Measurements from ENCODE around the gene SKAP1.
"Not testable (repeated sequence)": the region's sequence is repeated elsewhere in the genome, so short reads cannot be mapped to it uniquely, and the experiment has no call there.

SKAP1 gene

DNA sequence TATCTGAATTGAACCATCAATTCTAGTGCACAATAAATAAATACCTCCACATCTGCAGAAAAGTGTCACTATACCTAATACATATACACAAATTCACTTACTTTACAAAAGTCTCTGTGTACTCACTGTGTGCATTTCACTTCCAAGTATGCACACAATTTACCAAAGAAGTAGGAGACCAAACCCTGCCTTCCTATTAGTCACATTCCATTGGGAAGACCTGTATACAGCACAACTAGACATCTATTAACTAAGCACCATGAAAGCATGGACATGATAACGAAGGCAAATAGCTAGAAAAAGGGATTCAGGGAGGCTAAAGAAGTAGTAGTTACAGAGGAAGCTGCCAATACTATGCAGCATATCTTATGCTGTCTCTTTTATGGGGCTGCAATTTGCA, 183.0 kb downstream of the SKAP1 start:
- H3K4me3 ChIP-seq (replicated peaks; ENCODE audit: low read depth, low read length) = no peak overlapping the region
- TF ChIP-seq, protein P1, sequence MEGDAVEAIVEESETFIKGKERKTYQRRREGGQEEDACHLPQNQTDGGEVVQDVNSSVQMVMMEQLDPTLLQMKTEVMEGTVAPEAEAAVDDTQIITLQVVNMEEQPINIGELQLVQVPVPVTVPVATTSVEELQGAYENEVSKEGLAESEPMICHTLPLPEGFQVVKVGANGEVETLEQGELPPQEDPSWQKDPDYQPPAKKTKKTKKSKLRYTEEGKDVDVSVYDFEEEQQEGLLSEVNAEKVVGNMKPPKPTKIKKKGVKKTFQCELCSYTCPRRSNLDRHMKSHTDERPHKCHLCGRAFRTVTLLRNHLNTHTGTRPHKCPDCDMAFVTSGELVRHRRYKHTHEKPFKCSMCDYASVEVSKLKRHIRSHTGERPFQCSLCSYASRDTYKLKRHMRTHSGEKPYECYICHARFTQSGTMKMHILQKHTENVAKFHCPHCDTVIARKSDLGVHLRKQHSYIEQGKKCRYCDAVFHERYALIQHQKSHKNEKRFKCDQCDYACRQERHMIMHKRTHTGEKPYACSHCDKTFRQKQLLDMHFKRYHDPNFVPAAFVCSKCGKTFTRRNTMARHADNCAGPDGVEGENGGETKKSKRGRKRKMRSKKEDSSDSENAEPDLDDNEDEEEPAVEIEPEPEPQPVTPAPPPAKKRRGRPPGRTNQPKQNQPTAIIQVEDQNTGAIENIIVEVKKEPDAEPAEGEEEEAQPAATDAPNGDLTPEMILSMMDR (IDR thresholded peaks at IDR 0.05; ENCODE audit: low read length, missing control alignments) = no peak
- DNase-seq (ENCODE audit: low read depth) = no peak

DNA sequence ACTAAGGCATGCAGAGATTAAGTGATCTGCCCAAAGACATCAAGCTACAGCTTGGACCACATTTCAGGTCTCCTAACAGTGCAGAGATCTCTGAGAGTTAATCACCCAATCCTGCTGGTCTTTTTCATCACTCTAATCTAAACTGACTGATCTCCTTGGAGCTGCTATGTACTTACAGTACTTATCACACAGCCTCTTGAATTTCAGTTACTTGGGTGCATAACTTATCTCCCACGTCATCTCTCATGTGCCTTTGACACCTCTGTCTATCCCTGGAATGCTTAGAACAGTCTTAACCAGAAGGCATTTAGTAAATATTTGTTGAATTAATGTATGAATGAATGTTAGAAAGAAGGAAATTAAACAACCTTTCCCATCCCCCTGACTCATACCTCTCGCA, 183.4 kb downstream of the SKAP1 start:
- no peak overlapping the region for H3K4me3 ChIP-seq (replicated peaks; ENCODE audit: low read depth, low read length)
- TF ChIP-seq, protein P1 (IDR thresholded peaks at IDR 0.05; ENCODE audit: low read length, missing control alignments) = no peak
- DNase-seq (ENCODE audit: low read depth) = no peak

DNA sequence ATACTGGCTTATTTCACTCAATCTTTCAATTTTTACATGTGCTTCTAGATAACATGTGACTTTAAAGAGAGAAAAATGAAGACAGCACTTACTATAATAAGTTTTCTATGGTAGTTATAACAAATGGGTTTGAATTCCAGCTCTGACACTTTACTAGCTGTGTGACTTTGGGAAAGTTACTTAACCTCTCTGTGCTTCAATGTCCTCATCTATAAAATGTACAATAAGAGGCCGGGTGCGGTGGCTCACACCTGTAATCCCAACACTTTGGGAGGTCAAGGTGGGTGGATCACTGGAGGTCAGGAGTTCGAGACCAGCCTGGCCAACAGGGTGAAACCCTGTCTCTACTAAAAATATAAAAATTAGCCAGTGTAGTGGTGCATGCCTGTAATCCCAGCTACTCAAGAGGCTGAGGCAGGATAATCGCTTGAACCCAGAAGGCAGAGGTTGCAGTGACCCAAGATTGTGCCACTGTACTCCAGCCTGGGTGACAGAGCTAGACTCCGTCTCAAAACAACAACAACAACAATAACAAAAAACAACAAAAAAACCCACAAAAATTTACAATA, 184.5 kb downstream of the SKAP1 start:
- not testable (repeated sequence) for H3K4me3 ChIP-seq (replicated peaks; ENCODE audit: low read depth, low read length); DNase-seq (ENCODE audit: low read depth)

DNA sequence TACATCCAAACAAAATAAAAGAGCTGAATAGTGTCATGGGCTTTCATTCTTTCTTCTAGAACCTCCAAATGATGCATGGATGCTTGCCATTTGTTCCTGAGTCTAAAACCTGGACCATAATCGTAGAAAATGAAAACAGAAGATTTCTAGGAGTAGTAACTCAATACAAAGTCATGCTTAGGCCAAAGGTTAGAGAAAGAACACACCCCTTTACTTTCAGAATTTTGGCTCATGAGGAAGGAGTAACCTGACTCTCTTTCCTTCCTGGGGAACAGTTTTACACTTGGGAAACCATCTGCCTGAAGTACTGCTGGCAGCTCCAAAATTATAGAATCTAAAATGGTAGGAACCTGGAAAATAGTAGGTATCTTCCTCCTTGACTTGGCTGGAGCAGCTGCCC, 185.2 kb downstream of the SKAP1 start:
- no peak for DNase-seq (ENCODE audit: low read depth)
- no peak overlapping the region for H3K4me3 ChIP-seq (replicated peaks; ENCODE audit: low read depth, low read length)
- TF ChIP-seq, protein P1 (IDR thresholded peaks at IDR 0.05; ENCODE audit: low read length, missing control alignments) = no peak

DNA sequence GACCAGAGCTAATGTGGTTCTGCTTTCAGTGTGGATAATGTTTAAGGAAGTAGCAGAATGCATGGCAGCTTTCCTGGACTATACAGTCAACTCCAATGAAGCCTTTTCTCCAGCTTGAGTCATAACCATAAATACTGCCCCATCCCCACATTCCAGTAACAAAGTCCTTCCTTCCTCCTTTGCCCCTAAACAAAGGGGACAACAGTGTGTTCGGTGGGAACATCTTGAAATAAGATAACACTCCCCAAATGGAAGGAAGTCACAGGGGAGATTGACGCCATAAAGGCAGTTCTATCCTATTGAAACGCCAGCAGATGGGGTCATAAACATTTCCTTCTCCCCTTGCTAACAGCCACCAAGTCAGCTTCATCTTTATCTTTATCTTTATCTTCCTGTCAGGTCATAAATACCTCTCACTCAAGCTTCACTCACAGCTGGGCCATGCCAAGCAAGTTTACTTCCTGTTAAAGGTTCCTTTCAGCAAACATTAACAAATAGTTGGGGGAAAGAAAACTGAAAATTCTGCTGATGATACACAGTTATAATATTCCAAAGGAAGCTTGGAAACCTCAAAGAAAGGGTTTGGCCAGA, 185.8 kb downstream of the SKAP1 start:
- H3K4me3 ChIP-seq (replicated peaks; ENCODE audit: low read depth, low read length) = no peak overlapping the region
- peak; percentile 77 for DNase-seq (ENCODE audit: low read depth)
- TF ChIP-seq, protein P1 (IDR thresholded peaks at IDR 0.05; ENCODE audit: low read length, missing control alignments) = no peak

DNA sequence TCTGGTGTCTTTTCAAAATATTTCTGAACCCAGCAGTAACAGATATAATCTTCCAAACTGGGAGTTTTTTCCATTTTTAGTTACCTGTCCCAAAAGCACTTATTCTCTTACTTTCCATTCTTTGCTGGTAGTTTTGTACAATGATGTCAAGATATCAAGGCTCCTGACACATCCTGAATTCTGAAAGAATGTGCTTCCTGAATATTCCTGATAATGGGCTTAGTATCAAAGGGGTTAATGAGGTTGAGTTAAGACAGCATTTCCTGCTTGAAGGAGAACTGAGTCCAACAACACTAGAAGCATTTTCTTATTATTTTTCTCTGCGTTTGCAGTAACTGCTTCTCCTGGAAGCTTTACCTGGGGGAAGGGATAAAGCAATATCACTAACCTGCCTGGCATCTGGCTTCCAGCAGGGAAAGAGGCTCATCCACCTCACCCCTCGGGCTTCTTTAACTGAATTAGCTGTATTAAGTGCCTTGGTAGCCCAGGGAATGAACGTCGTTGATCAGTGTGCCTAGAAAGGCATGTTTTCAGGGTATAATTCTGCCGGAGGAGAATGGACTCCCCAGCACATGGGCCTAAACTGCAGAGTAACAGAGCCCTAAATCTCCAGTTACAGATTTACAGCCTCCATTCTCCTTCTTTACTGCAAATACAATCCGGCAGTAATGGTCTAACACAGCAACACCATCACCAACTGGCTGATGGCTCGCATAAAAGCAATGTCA, 188.1 kb downstream of the SKAP1 start:
- no peak for DNase-seq (ENCODE audit: low read depth)
- TF ChIP-seq, protein P1 (IDR thresholded peaks at IDR 0.05; ENCODE audit: low read length, missing control alignments) = no peak
- H3K4me3 ChIP-seq (replicated peaks; ENCODE audit: low read depth, low read length) = no peak overlapping the region

DNA sequence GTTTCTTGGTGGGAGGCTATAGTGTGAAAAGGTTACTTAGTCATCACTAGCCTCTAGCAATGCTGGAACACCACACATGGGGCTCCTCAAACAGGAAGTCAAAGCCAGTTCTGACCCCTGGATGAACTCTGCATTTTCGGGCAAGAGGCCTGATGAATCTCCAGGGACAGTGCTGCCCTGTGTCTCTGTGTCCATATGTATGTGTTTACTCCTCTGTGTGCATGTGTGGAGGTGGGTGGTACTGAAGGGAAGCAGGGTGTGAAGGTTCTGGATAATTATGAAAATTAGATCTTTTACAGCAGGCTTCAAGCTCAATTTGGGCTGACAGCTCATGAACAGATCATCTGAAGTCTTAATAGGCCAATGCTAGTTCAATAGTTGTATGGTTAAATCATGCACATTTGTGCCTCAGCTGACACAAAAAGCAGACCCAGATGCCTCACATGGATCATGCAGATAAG, 188.9 kb downstream of the SKAP1 start:
- peak; percentile 73 for DNase-seq (ENCODE audit: low read depth)
- no peak overlapping the region for H3K4me3 ChIP-seq (replicated peaks; ENCODE audit: low read depth, low read length)
- TF ChIP-seq, protein P1 (IDR thresholded peaks at IDR 0.05; ENCODE audit: low read length, missing control alignments) = no peak

Data from fibroblast of pulmonary artery (primary cell).